CD4-positive, alpha-beta T cell treated with Interleukin-12 subunit alpha and Interleukin-12 subunit beta, for 1 hour (primary cell): ENCODE measurements around the gene CDH1.
"Not testable (repeated sequence)": the region's sequence is repeated elsewhere in the genome, so short reads cannot be mapped to it uniquely, and the experiment has no call there.

Source experiments
- DNase-seq: peaks from one replicate; pipeline ENCODE4 v3.0.0-alpha.2; 2020

Gene CDH1

DNA sequence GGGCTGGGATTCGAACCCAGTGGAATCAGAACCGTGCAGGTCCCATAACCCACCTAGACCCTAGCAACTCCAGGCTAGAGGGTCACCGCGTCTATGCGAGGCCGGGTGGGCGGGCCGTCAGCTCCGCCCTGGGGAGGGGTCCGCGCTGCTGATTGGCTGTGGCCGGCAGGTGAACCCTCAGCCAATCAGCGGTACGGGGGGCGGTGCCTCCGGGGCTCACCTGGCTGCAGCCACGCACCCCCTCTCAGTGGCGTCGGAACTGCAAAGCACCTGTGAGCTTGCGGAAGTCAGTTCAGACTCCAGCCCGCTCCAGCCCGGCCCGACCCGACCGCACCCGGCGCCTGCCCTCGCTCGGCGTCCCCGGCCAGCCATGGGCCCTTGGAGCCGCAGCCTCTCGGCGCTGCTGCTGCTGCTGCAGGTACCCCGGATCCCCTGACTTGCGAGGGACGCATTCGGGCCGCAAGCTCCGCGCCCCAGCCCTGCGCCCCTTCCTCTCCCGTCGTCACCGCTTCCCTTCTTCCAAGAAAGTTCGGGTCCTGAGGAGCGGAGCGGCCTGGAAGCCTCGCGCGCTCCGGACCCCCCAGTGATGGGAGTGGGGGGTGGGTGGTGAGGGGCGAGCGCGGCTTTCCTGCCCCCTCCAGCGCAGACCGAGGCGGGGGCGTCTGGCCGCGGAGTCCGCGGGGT is at the start of gene CDH1:
Gene CDH1 (plus strand): TSS at position 247 of the 684 bp plus-strand sequence. CDS start 124 bp downstream, at position 371.
- peak; percentile 30 for DNase-seq

DNA sequence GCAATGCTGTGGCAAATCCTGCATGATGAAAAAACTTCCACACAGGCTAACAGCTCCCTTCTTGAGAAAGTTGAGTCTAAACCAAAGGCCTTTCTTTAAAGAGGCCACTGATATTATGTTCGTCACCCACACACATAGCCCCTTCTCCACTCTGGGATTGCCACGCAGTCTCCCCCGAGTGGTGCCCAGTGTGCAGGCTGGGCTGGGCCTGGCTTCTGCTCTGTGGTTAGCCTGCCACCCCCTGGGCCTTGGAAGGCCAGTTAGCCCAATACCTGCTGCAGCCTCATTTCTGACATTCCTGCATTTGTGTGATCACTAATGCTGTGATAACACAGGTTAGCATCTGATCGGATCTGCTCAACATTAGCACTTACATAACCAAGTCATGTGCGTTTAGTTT is 47.2 kb upstream of the CDH1 start:
- DNase-seq, result no peak

DNA sequence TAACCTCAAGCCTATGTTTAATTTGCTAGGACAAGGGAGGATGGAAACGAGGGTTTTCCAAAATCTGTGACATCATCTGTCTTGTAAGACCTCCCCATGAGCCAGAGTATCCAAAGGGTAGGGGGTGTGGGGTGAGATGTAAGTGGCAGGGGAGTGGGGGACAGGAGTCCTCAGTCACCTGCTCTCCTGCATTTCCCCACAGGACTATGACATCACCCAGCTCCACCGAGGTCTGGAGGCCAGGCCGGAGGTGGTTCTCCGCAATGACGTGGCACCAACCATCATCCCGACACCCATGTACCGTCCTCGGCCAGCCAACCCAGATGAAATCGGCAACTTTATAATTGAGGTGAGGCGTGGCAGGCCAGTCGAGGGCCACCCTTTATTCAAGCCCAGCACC is 41.5 kb upstream of the CDH1 start:
- DNase-seq, result no peak

DNA sequence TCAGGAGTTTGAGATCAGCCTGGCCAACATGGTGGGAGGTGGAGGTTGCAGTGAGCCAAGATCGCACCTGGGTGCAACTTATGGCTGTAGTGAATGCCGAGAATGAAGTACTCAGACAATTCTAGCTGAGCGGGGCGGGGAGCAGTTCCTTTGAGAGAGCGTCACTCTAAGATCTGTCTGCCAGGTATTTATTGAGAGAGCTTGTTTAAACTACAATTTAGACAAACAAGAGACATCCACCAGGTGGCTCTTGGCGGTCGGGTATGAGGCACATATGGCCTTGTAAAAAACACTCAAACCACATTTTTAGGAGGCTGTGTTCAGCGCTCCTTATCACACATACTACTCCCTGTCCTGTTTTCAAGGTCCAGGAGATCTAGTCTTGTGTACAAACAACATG is 40.6 kb upstream of the CDH1 start:
- no peak for DNase-seq

DNA sequence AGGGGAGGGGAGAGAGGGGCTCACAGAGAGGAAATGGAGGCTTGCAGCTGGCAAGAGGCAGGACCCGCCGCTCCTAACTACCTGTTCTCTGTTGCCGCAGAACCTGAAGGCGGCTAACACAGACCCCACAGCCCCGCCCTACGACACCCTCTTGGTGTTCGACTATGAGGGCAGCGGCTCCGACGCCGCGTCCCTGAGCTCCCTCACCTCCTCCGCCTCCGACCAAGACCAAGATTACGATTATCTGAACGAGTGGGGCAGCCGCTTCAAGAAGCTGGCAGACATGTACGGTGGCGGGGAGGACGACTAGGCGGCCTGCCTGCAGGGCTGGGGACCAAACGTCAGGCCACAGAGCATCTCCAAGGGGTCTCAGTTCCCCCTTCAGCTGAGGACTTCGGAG is 39.0 kb upstream of the CDH1 start:
- no peak for DNase-seq

DNA sequence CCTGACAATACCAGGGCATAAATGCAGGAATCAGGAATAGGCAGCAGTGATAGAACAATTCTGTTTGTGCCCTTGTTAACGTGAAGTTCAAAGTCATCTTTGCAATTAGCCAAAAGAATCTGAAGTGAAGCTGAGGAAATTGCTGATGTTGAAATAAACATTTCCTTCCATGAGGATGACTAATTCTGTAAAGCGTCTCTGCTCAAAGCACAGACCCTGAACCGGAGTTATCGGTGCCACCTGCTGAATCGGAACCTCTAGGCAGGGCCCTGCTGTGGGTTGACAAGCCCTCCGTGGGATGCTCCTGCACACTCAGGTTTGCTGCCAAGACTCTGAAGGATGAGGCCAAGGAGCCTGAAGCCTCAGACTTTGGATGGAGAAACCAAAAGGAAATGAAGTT is 37.0 kb upstream of the CDH1 start:
- no peak for DNase-seq

DNA sequence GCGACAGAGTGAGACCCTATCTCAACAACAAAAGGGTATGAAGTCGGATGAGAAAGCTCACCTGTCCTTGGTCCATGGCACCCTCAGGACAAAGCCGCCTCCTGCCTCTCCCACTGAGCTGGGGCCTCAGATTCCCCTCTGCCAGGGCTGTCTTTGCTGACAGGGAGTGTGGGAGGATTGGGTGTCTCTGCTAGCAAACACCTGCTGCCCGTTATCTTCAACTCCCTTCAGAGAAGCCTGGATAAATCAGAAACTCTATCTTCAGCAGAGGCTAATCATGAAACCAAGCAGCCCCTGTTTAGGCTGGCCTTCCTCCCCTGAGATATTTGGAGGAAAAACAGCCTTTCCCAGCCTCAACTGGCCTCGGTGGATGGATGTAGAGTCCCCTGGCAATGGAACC is 36.3 kb upstream of the CDH1 start:
- no peak for DNase-seq

DNA sequence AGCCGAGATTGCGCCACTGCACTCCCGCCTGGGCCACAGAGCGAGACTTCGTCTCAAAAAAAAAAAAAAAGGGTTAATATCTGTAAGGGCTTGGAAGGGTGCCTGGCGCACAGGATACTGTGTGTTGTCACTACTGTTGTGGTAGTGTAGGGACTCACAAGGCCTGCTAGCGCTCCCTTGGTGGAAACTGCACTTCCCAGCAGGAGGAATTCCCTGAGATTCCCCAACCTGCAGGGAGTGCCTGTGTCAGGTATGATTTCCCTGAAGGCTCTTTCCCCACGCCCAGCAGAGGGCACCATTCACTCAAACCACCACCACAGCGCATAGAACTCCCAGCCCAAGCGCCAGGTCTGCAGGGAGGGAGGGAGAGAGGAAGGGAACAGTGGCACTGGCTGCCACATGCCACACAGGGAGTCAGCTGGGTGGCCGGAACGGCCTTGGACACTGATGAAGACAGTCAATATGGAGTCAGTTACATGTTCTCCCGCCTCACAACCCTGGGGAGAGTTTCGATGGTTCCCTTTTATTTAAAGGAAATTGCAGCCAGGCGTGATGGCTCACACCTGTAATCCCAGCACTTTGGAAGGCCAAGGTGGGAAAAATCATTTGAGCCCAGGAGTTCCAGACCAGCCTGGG is 32.7 kb upstream of the CDH1 start:
- DNase-seq, result peak; percentile 54

DNA sequence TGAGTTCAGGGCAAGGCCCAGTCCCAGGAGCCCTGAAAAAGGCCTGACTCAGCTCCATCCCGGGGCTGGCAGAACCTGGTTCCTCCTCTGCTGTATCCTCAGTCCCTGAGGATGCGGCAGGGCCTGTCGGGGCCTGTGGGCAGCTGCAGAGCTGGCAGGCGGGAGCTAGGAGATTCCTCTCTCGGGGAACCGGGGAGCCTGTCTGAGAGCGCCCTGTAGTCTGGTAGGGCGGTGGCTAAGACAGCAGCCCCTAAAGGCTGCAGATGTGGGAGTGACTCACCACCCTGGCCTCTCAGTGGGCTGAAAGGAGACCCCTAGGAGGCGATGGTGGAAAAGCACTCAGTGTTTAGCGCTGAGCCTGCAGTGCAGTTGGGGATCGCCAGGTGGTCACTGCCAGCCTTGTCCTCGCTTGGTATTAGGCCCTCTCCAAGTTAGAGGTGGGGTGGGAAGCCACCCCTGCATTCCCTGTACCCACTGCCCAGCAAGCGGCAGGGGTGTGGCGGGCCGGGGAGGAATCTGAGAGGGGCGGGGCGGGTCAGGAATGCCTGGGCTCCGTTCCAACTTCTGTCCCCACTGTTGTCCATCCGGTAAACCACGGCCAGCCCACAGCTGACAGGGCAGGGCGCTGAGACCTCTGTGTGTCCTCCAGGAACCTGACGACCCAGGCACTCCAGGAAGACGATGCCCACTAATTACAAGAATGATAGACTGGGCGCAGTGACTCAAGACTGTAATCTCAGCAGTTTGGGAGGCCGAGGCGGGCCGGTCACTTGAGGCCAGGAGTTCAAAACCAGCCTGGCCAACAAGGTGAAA is 29.5 kb upstream of the CDH1 start:
- no peak for DNase-seq

DNA sequence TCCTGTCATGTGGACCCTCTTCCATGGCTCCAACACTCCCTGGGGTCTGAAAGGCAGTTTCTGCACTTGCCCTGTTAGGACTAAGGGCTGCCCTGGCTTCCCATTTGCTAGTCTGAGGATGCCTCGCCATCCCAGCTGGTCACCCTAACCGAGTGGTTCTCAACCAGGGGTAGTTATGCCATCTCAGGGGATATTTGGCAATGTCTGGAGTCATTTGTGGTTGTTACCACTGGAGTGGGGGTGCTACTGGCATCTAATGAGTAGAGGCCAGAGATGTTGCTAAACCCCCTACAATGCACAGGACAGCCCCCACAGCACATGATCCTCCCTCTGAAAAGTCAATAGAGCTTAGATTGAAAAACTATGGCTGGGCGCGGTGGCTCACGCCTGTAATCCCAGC is 26.9 kb upstream of the CDH1 start:
- no peak for DNase-seq

DNA sequence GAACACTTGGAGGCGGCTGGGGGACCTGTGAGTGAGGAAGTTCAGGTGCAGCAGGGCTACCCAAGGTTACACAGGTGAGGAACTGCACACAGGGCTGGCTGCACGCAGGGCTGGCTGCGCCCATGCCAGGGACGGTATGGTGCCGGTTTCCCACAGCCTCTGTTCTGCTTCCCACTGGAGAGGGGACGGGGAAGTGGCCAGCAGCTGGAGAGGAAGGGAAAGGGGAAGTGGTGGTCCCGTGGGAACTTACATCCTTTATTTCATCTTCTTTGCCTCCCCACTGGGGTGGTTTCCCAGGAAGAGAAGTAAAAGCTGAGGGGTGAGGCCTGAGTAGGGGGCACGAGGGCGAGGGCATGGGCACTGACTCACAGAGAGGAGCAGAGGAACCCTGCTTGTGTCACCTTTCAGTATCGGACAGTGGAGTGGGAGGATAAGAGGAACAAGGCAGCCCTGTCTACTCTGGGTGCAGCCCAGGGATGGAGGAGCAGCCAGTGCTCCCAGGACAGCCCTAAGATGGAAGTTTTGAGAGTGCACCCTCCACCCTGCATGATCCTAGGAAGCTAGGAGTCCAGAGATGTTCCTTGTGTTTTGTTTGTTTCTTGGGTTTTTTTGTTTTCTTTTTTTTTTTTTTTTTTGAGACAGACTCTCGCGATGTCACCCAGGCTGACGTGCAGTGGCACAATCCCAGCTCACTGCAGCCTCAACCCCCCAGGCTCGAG is 25.5 kb upstream of the CDH1 start:
- peak; percentile 8 for DNase-seq

DNA sequence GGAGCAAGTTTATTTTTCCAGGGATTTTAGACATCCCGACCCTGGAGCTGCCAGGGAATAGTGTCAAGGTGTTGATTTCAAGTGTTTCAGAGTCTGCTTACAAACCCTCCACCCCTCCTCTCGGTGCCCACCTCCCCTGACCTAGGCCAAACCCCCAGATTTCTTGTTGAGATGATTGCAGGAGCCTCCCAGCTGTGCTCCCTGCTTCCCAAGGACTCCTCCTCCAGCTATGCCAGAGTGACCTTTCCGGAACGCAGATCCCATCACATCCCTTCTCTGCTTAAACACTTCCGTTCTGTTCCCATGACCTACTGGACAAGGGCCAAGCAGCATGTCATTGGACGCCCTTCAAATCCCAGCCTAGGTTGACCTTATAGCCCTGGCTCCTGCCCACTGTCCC is 23.7 kb upstream of the CDH1 start:
- DNase-seq, result no peak

DNA sequence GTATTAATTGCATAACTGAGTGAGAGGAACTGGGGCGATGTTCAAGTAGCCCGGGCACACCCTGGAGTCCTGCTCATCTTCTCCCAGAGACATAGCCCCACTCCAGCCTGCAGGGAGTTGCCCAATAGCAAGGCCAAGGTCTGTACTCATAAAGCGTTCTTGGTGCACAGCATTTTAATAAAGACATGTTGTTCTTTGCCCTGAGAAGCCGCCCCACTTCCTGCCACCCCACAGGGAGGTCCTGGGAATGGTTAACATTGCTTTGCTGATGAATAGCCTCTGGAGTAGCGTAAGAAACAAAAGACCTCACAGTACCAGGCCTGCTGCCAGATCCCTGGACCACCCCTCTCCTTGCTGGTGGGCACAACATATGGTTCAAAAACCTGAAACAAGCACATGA is 21.6 kb upstream of the CDH1 start:
- DNase-seq, result no peak

DNA sequence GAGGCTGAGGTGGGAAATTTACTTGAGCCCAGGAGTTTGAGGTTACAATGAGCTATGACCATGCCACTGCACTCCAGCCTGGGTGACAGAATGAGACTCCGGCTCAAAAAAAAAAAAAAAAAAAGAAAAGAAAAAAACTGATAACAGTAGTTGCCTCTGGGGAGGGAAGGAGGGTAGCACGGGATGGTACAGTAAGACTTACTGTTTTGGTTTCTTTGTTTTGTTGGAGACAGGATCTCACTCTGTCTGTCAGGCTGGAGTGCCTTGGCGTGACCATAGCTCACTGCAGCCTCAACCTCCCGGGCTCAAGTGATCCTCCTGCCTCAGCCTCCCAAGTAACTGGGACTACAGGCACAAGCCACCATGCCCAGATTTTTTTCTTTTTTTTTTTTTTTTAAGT is 20.6 kb upstream of the CDH1 start:
- DNase-seq, result not testable (repeated sequence)

DNA sequence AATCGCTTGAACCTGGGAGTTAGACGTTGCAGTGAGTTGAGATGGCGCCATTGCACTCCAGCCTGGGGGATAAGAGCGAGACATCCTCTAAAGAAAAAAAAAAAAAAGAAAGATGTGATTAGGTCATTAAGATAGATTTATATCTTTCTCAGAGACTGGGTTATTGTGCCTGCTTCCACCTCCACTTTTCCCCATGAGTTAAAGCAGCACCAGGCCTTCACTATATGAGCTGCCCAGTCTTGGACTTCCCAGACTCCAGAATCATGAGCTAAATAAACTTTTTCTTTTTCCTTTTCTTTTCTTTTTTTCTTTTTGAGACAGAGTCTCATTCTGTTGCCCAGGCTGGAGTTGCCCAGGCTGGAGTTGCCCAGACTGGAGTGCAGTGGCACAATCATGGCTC is 19.4 kb upstream of the CDH1 start:
- DNase-seq, result no peak

DNA sequence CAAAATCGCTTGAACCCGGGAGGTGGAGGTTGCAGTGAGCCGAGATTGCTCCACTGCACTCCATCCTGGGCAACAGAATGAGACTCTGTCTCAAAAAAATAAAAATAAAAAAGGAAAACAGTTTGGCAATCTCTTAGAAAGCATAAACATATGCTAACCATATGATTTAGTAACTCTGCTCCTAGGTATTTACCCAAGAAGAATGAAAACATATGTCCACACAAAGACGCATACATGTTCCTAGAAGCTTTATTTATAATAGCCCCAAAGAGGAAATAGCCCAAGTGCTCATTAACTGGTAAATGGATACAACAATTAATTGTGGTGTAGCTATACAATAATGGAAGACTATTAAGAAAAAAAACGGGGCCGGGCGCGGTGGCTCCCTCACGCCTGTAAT is 18.5 kb upstream of the CDH1 start:
- no peak for DNase-seq

DNA sequence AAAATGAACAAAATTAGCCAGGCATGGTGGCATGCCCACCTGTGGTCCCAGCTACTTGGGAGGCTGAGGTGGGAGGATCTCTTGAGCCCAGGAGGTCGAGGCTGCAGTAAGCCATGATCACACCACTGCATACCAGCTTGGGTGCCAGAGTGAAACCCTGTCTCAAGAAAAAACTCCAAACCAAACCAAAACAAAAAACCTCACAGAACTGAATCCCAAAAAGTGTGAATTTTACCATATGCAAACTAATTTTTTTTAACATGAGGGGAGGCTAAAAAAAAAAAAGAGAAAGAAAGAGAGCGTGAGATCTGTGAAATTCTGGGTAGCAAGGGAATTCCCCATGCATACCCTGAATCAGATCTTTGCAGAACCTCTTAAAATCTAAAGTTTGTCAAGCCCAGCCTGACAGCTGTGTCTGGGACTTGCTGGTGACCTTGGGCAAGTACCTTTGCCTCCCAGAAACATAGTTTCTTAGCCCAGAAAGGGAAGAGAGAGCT is 17.1 kb upstream of the CDH1 start:
- no peak for DNase-seq

DNA sequence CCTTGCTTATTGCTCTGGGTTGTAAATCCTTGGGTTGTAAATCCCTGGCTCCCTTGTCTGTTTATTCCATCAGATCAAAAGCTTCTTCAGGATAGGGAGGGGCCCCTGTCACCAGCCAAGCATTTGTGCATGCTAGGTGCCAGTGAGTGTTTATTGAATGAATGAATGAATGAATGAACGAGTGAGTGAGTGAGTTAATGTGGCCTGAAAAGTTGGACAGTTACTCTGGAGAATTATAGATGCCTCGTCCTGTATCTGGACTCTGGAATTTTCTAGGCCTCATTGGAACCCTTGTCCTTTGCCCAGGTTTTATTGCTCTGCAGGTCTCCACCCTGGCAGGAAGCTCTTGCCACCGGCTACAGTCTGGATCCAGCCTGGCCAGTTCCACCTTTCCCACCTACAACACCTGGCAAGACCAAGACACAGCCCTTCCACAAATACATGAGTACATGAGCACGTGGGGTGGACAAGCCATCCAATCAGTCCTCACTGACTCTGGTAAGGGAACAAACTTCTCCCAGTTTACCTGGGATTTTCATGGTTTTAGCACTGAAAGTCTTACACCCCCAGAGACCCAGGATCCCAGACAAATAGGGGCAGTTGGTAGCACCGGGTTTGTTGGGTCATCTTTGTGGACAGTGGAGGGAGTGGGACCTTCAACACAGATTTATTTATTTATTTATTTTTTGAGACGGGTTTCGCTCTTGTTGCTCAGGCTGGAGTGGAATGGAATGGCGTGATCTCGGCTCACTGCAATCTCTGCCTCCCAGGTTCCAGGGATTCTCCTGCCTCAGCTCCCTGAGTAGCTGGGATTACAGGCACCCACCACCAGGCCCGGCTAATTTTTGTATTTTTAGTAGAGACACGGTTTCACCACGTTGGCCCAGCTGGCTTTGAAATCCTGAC is 14.7 kb upstream of the CDH1 start:
- DNase-seq, result no peak

DNA sequence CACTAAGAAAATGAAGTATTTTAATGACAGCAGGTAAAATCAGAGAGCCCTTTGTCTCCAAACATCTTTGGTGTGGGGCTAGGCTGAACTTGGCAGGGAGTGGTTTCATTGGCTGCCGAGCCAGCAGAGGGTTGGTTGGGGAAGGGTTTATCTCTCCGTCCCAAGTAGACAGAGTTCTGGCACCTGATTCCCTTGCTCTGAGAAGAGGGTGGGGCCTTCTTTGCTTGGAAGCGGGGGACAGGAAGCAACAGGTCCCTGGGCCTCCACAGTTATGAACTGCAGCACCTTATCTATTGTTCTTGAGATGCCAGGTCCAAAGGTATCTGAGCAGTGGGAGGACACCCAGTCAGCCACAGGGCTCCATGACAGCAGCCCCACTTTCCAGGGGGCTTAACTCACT is 12.3 kb upstream of the CDH1 start:
- no peak for DNase-seq

DNA sequence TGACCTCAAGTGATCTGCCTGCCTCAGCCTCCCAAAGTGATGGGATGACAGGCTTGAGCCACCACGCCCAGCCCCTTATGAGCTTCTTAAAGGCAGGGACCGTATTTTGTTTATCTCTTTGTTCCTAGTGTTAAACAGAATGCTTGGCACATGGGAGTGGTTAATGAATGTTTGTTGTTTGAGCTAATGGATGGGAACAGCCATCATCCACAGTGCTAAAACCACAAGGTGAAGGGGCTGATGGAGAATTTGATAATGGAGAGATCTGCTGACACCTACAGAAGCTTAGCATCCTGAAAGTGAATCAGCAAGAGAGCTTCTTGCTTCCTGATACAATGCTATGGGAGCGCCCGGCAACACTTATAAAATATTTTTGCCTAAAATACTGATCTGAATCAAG is 8.6 kb upstream of the CDH1 start:
- DNase-seq, result no peak

DNA sequence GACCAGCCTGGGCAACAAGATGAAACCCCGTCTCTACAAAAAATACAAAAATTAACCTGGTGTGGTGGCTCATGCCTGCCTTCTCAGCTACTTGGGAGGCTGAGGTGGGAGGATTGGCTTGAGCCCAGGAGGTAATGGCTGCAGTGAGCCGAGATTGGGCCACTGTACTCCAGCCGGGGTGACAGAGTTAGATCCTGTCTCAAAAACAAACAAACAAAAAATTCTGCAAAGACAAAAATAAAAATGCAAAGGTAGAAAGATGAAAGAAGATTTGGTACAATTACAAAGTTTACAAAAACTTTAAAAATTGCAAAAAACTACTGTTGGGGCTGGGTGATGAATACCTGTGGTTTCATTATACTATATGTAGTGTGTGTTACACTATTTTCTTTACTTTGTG is 5.5 kb upstream of the CDH1 start:
- DNase-seq, result no peak

DNA sequence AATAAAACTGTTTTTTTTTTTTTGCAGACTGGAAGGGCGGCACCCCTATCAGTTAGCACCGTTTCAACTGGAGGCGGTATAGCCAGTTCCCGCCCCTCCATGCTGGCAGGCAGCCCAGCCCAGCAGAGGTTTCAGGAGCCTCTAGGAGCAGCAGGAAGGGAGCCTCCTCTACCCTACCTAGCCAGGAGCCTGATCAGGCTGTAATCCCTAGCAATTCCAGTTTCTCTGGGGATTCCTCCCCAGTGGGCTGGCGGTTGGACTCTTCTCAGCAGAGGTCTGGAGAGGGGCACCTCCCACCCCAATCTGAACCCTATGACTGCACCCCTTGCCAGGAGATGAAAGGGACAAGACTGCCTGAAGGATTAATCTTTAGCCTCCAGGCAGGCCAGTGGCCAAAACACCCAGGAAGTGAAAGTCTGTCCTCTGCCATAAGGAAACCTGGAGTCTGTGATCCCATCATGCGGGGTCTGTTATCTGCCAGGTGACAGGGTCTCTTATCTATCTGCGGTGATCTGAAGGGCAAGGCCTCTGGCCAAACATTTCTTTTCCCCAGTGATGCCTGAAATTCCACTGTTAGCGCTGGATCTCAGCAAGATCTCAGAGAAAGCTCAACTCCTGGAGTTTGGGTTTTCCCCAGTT is 4.9 kb upstream of the CDH1 start:
- DNase-seq, result no peak
